ENCODE data around the gene CDKN1B.

DNA sequence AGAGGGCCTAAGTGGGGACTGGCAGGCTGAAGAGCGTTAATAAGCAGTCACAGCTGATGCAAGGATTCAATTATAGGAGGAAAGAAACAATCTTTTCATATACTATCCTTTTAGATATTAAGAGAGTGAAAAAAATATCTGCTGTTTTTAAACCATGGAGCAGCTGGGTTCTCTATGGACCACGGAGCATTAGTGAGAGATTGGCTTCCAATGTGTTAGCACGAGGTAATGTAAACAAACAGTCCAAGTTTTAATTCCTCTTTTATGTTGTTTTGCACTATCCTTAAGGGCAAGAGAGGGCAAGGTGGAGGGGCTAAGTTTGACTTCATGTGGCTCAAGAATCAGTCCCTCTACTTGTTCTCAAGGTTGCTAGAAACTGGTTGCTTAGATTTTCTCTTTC is 30.9 kb downstream of the CDKN1B start:
- TF ChIP-seq SP1 (IDR thresholded peaks at IDR 0.05; ENCODE audit: low read depth) = no peak
- TF ChIP-seq, protein P1, sequence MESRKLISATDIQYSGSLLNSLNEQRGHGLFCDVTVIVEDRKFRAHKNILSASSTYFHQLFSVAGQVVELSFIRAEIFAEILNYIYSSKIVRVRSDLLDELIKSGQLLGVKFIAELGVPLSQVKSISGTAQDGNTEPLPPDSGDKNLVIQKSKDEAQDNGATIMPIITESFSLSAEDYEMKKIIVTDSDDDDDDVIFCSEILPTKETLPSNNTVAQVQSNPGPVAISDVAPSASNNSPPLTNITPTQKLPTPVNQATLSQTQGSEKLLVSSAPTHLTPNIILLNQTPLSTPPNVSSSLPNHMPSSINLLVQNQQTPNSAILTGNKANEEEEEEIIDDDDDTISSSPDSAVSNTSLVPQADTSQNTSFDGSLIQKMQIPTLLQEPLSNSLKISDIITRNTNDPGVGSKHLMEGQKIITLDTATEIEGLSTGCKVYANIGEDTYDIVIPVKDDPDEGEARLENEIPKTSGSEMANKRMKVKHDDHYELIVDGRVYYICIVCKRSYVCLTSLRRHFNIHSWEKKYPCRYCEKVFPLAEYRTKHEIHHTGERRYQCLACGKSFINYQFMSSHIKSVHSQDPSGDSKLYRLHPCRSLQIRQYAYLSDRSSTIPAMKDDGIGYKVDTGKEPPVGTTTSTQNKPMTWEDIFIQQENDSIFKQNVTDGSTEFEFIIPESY (IDR thresholded peaks at IDR 0.05; ENCODE audit: extremely low read depth, insufficient replicate concordance, low read length) = no peak
- TF ChIP-seq, protein P2, sequence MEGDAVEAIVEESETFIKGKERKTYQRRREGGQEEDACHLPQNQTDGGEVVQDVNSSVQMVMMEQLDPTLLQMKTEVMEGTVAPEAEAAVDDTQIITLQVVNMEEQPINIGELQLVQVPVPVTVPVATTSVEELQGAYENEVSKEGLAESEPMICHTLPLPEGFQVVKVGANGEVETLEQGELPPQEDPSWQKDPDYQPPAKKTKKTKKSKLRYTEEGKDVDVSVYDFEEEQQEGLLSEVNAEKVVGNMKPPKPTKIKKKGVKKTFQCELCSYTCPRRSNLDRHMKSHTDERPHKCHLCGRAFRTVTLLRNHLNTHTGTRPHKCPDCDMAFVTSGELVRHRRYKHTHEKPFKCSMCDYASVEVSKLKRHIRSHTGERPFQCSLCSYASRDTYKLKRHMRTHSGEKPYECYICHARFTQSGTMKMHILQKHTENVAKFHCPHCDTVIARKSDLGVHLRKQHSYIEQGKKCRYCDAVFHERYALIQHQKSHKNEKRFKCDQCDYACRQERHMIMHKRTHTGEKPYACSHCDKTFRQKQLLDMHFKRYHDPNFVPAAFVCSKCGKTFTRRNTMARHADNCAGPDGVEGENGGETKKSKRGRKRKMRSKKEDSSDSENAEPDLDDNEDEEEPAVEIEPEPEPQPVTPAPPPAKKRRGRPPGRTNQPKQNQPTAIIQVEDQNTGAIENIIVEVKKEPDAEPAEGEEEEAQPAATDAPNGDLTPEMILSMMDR (IDR thresholded peaks at IDR 0.05 in 2 of 3, conservative IDR thresholded peaks at IDR 0.05 in 1 of 3; ENCODE audit: borderline replicate concordance in 1 of 3, insufficient read depth in 1 of 3, low read depth in 2 of 3, low read length in 2 of 3) = no peak
- TF ChIP-seq, protein P3, sequence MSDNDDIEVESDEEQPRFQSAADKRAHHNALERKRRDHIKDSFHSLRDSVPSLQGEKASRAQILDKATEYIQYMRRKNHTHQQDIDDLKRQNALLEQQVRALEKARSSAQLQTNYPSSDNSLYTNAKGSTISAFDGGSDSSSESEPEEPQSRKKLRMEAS (IDR thresholded peaks at IDR 0.05) = no peak
